Body of pancreas (tissue), 4 donors: ENCODE results near the gene CCDC73.

Source experiments
- CTCF ChIP-seq, 7 experiments: fragments of 450-650 bp in 4 of 7; fragments of 200-600 bp in 3 of 7; sonication (generic) in 3 of 7; IDR thresholded peaks; one replicate each; pipeline ENCODE4 v1.5.1; 2016 to 2019; ENCODE audit warnings: antibody characterized with exemption in 7 of 7
- POLR2A ChIP-seq, 3 donors: fragments of 450-650 bp; IDR thresholded peaks; one replicate each; pipeline ENCODE4 v1.6.1; 2016; ENCODE audit warnings: antibody characterized with exemption in 3 of 3, mild to moderate bottlenecking in 2 of 3

- TF ChIP-seq CTCF (IDR thresholded peaks at IDR 0.05) (no peak), POLR2A (IDR thresholded peaks at IDR 0.05) (no peak)
Observed at GRCh38 chr11:32790916-32791315, 3.5 kb downstream of the CCDC73 start.
